ENCODE results near the gene PASK.

The PASK gene

GRCh38 chr2:241082341-241083090 is 66.8 kb downstream of the PASK start:
- DNase-seq (ENCODE audit: low read depth in 2 of 3, low spot score in 1 of 3) = no peak

DNA sequence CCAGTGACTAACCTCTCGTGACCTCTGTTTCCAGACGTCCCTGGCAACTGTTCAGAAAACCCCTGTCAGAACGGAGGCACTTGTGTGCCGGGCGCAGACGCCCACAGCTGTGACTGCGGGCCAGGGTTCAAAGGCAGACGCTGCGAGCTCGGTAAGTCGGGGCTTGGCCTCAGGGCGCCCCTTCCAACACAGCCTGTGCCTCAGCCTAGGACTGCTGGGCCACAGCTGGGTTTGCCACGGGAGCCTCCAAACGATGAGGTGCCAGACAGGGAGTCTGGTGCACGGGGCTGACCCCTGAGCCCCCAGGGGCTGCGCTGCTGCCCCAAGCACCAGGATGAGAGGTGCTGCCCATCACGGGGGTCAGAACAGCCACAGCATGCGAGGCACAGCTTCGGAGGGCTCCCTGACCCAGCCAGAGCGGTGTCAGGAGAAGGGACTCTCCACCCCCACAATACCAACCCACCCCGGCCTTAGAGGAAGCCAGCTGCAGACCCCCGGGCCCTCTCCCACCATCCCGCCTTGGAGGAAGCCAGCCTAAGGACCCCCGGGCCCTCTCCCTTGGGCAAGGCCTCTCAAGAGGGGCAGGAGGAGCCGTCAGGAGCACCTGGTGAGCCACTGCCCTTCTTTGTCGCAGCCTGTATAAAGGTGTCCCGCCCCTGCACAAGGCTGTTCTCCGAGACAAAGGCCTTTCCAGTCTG is 67.5 kb downstream of the PASK start:
- DNase-seq (ENCODE audit: low read depth in 2 of 3, low spot score in 1 of 3) = no peak

- no peak for DNase-seq (ENCODE audit: low read depth in 2 of 3, low spot score in 1 of 3)
Observed at GRCh38 chr2:241081190-241081642, 68.1 kb downstream of the PASK start.

GRCh38 chr2:241080405-241081189 is 68.7 kb downstream of the PASK start:
- no peak for DNase-seq (ENCODE audit: low read depth in 2 of 3, low spot score in 1 of 3)

GRCh38 chr2:241074901-241075540 is 74.3 kb downstream of the PASK start:
- DNase-seq (ENCODE audit: low read depth in 2 of 3, low spot score in 1 of 3) = no peak

GRCh38 chr2:241074065-241074818 is 75.0 kb downstream of the PASK start:
- no peak for DNase-seq (ENCODE audit: low read depth in 2 of 3, low spot score in 1 of 3)

DNA sequence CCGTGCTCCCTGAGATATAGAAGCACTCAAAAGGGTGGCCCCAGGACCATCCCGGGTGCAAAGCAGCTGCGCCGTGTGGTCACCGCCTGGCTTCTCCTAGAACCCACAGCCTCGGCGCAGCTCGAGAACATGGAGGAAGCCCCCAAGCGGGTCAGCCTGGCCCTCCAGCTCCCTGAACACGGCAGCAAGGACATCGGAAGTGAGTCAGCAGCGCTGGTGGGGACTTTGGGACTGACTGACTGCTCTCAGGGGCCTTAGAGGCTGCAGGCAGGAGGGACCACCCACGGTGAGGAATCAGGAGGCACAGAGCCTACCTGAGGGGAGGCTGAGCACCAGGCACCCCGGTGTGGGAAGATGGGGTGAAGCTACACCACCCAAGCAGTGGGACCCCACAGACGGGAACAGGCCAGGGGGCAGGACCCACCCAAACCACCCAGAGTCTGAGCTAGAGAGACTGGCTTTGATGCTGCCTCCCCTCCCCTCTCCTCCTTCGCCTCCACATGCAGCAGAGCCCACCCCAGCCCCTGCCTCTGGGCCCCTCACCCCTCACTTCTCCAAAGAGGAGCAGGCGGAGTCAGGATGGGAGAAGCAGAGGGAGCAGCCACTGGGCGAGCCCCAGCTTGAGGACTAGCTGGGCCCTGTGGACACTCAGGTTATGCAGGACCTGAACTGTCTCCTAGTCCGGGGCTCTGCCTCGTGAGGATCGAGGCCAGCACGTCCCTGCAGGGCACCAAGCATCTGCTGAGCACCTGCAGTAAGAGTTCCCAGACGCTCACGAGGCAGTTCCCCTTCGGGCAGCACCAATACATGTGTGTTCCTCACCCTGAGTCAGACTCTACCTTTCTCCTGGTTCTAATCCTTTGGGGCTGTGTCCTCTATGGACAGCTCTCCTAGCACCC is 75.9 kb downstream of the PASK start:
- no peak for DNase-seq (ENCODE audit: low read depth in 2 of 3, low spot score in 1 of 3)

- no peak for DNase-seq (ENCODE audit: low read depth in 2 of 3, low spot score in 1 of 3)
Observed at GRCh38 chr2:241072553-241073165, 76.6 kb downstream of the PASK start.

DNA sequence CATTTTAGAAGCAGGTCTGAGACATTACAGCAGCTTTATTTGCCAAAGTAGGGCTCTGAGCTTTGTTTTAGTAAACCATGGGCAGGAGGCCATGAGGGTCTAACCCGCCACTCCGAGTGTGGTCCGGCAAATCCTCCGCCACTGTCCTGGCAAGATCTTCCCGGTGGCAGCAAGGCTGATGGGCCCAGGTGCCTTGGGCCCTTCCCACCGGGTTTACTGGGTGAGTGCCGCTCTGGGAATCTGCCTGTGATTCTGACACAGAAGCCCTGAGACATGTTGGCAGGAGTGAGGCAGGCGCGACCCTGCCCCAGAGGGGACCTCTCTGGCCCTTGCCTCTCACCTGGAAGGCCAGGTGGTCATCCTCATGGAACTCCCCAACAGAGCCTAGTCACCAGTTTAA is 77.1 kb downstream of the PASK start:
- DNase-seq (ENCODE audit: low read depth in 2 of 3, low spot score in 1 of 3) = no peak

DNA sequence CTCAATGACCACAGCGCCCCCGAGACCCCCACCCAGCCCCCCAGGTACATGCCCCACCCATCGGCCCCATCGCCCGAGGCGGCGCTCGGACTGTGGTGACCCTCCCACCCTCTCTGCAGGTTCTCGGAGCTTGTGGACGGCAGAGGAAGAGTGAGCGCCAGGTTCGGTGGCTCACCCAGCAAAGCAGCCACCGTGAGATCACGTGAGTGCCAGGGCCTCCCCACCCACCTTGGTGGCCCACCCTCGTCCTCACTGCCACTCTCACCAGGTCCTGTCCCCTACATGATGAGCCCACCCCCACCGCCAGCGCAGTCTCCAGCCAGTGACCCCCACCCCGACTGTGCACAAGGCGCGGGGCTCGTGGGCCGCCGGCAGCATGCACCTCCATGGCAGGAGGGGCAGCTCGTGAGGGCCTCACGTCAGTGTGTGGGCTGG is 77.6 kb downstream of the PASK start:
- DNase-seq (ENCODE audit: low read depth in 2 of 3, low spot score in 1 of 3) = no peak

DNA sequence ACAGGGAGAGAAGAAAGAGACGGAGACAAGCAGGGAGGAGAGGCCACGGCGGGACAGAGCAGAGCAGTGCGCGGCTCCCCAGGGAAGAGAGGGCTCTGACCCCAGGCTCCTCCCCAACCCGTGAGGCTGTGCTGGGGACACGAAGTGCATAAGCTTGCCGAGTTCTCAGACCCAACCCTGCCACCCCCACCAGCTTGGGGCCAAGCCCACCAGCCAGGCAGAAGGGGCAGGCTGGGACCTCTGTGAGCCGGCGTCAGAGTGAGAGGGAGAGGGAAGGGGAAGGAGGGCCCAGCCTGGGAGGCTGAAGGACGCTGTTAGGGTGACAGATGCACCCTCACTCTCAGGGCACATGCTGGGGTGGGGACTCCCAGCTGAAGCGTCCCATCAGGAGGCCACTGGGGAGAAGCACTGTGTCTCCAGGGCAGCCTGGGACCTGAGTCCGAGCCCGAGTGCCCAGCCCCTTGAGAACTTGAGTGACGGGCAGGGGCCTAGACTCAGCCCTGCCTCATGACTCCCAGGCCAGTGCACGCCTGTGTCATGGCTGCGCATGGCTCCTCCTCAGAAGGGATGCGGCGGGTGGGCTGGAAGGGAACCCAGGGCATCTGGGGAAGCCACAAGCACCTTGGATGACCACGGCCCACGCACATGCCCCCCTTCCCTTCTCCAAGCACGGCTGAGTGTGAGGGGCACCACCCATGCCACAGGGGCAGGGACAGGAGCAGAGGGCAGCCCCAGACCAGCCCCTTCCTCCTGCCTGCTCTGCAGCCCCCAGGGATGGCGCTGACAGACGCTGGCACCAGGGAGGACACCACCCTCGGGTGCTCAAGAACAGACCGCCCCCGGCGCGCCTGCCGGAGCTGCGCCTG is 78.2 kb downstream of the PASK start:
- DNase-seq (ENCODE audit: low read depth in 2 of 3, low spot score in 1 of 3) = no peak

- no peak for DNase-seq (ENCODE audit: low read depth in 2 of 3, low spot score in 1 of 3)
Observed at GRCh38 chr2:241070361-241070760, 78.9 kb downstream of the PASK start.

- DNase-seq (ENCODE audit: low read depth in 2 of 3, low spot score in 1 of 3) = no peak
Observed at GRCh38 chr2:241069821-241070281, 79.4 kb downstream of the PASK start.

DNA sequence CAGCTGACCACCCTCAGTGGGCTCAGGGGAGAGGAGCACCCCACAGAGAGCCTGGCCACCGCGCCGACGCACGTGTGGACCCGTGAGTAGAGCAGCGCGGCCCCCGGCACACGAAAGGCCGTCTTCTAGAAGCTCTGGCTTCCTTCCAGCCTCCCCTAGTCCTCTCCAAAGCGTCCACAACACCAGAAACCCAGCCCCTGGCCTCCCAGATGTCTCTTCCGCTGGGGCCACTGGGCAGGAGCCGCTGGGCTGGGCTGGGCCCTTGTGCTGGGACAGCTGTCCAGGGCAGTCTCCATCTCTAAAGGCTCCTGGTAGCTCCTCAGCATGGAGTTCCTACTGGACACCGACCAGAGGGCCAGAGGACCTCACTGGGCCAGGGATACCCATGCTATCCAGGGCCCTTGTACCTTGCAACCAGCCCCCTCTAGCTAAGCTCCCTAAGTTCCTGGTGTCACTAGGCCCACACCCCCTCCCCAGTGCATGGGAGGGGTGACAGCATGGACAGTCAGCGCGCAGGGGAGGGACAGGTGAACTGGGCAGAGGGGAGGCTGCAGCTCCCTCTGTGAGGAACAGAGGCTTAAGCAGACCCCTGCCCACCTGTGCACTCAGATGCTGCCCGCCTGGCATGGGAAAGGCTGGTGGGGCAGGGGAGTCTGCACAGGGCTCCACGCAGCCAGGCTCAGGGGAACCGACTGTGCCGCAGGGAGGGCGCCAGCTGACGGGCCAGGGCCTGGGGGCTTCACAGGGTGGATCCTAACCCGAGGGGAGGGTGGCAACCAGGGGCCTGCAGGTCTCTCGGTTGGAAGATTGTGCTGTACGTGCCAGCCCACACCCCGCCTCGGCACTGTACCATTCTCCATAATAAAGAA is 80.1 kb downstream of the PASK start:
- DNase-seq (ENCODE audit: low read depth in 2 of 3, low spot score in 1 of 3) = no peak

- no peak for DNase-seq (ENCODE audit: low read depth in 2 of 3, low spot score in 1 of 3)
Observed at GRCh38 chr2:241068136-241068941, 80.9 kb downstream of the PASK start.

DNA sequence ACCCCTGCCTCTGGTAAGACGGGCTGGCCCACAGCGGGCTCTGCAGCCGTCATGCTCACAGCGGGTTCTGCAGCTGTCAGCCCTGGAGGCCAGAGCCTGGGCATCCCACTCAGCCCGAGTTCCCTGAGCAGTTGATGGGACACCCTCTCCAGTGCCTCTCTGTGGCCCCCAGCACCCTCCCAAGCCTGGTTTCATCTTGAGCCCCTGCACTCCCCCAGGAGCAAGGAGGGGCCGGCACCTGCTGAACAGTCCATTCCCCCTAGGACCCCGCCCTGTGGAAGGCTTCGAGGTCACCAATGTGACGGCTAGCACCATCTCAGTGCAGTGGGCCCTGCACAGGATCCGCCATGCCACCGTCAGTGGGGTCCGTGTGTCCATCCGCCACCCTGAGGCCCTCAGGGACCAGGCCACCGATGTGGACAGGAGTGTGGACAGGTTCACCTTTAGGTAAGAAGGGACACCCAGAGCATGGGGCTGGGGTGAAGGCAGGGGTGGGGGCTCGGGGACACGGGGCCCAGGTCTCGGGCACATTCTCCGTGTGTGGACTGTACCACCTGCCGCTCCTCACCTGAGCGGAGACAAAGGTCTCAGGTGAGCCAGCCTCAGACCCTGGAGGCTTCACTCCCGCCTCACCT is 81.7 kb downstream of the PASK start:
- no peak for DNase-seq (ENCODE audit: low read depth in 2 of 3, low spot score in 1 of 3)
